GM12892 (cell line): ENCODE measurements around the gene DOK7.

Source experiments
- POLR2A ChIP-seq: IDR thresholded peaks from 2 replicates; pipeline ENCODE4 v1.6.1; 2011; ENCODE audit warnings: low read depth, low read length, control low read depth
- POLR2AphosphoS5 ChIP-seq: IDR thresholded peaks from 2 replicates; pipeline ENCODE4 v1.6.1; 2011; ENCODE audit warnings: low read depth, low read length, control low read depth
- TAF1 ChIP-seq: IDR thresholded peaks from 2 replicates; pipeline ENCODE4 v1.6.1; 2011; ENCODE audit warnings: low read depth, mild to moderate bottlenecking, control low read depth, low read length, borderline replicate concordance

DNA sequence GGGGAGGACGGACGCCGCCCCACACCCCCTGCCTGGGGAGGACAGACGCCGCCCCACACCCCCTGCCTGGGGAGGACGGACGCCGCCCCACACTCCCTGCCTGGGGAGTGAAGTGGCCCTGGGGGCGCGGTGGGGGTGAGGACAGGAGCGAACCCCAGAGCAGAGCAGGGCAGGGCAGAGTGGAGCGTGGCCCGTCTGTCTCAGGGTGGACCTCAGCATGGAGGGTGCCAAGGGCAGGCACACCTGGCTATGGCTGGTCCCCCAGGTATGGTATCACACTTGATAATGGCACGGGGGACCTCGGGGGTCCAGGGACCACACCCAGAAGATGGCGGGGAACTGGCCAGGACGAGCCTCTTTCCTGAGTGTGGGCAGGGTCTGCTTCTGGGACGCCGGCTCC, 59.5 kb downstream of the DOK7 start:
- no peak for TF ChIP-seq TAF1
- TF ChIP-seq POLR2A: no peak
- no peak for TF ChIP-seq POLR2AphosphoS5
